H1 (cell line): ENCODE results near the gene RFX2.

Source experiments
- BACH1 ChIP-seq: IDR thresholded peaks from 2 replicates; pipeline ENCODE4 v1.6.1; 2012; ENCODE audit warnings: low read length, improper control_type of control experiment
- CTCF ChIP-seq, 3 experiments: IDR thresholded peaks; 1 replicate in 2 of 3; 2 replicates in 1 of 3; pipeline versions ENCODE4 v1.5.1 to v1.6.1; 2011; ENCODE audit warnings: low read length in 3 of 3, mild to moderate bottlenecking in 3 of 3, inconsistent platforms in 2 of 3, low read depth in 1 of 3, moderate library complexity in 1 of 3; ENCODE audit not compliant: insufficient read depth in 1 of 3; ENCODE audit errors: control extremely low read depth in 1 of 3
- NRF1 ChIP-seq: IDR thresholded peaks from 2 replicates; pipeline ENCODE4 v1.6.1; 2011; ENCODE audit warnings: mild to moderate bottlenecking, low read depth, low read length, improper control_type of control experiment
- POLR2A ChIP-seq, 2 experiments: IDR thresholded peaks; 1 replicate in 1 of 2; 2 replicates in 1 of 2; pipeline ENCODE4 v1.6.1; 2011; ENCODE audit warnings: low read depth in 2 of 2, low read length in 2 of 2, mild to moderate bottlenecking in 2 of 2; ENCODE audit errors: control extremely low read depth in 1 of 2
- SP2 ChIP-seq: IDR thresholded peaks from 2 replicates; pipeline ENCODE4 v1.6.1; 2012; ENCODE audit warnings: mild to moderate bottlenecking, low read length, inconsistent platforms
- TF ChIP-seq, protein P1 (sequence below): IDR thresholded peaks from 2 replicates; pipeline ENCODE4 v1.6.1; 2011; ENCODE audit warnings: low read depth, mild to moderate bottlenecking, low read length; ENCODE audit not compliant: insufficient read depth

DNA sequence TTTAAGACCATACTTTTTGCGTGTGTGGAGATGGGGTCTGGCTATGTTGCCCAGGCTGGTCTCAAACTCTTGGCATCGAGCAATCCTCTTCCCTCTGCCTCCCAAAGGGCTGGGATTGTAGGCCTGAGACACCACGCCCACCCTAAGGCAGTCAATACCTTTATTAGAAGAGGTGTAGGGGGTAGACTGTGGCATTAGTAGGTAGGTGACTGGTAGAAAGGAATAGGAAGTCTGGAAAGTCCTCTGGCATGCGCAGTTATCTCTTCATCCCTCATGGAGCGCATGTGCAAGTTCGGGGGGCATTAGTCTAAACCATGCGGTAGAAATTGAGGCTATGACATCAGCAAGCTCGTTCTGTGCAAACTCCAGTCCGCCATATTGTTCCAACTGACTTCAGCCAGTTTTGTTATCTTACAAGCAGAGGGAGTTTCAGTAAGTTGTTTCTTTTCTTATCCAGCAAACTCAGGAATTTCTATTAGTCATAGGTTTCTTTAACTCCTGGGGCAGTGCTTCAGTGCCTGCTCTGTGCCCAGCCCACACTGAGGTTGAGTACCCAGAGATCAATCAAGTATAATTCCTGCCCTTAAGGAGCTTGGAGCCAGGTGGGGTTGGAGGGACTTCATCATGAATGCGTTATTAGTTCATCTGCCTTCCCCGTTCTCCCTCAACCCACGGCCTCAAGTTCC is 125.1 kb downstream of the RFX2 start:
- TF ChIP-seq POLR2A (IDR thresholded peaks at IDR 0.05; ENCODE audit: control extremely low read depth in 1 of 2, low read depth in 2 of 2, low read length in 2 of 2) (no peak), BACH1 (no peak), NRF1 (no peak), CTCF (IDR thresholded peaks at IDR 0.05; ENCODE audit: control extremely low read depth in 1 of 3, insufficient read depth in 1 of 3, low read depth in 1 of 3, low read length in 3 of 3) (no peak), SP2 (no peak)
- TF ChIP-seq, protein P1, sequence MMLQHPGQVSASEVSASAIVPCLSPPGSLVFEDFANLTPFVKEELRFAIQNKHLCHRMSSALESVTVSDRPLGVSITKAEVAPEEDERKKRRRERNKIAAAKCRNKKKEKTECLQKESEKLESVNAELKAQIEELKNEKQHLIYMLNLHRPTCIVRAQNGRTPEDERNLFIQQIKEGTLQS, result no peak
